Astrocyte (in vitro differentiated cells and primary cell): Measurements from ENCODE around the gene CBLN4.

Experiments
- EZH2 ChIP-seq: IDR thresholded peaks from 2 replicates; pipeline ENCODE4 v1.6.1; 2012; ENCODE audit warnings: mild to moderate bottlenecking, low read length, inconsistent platforms; ENCODE audit not compliant: insufficient read depth
- TF ChIP-seq, protein P1 (sequence below): IDR thresholded peaks from 2 replicates; pipeline ENCODE4 v1.5.1; 2011; ENCODE audit warnings: low read depth, mild to moderate bottlenecking, inconsistent platforms, low read length, moderate library complexity; ENCODE audit not compliant: insufficient read depth

GRCh38 chr20:55961376-55962330 lies 43.7 kb downstream of the CBLN4 start:
- TF ChIP-seq, protein P1, sequence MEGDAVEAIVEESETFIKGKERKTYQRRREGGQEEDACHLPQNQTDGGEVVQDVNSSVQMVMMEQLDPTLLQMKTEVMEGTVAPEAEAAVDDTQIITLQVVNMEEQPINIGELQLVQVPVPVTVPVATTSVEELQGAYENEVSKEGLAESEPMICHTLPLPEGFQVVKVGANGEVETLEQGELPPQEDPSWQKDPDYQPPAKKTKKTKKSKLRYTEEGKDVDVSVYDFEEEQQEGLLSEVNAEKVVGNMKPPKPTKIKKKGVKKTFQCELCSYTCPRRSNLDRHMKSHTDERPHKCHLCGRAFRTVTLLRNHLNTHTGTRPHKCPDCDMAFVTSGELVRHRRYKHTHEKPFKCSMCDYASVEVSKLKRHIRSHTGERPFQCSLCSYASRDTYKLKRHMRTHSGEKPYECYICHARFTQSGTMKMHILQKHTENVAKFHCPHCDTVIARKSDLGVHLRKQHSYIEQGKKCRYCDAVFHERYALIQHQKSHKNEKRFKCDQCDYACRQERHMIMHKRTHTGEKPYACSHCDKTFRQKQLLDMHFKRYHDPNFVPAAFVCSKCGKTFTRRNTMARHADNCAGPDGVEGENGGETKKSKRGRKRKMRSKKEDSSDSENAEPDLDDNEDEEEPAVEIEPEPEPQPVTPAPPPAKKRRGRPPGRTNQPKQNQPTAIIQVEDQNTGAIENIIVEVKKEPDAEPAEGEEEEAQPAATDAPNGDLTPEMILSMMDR = no peak
- no peak for TF ChIP-seq EZH2
